Measurements from ENCODE around the gene TTC21B. TPM values are rescaled to one million over a fixed set of nuclear protein-coding genes. Genes with fewer than 3 reads are reported as not detected.

Gene TTC21B
- total RNA-seq, 1 donor from 2014 or later: 38.4 TPM

DNA sequence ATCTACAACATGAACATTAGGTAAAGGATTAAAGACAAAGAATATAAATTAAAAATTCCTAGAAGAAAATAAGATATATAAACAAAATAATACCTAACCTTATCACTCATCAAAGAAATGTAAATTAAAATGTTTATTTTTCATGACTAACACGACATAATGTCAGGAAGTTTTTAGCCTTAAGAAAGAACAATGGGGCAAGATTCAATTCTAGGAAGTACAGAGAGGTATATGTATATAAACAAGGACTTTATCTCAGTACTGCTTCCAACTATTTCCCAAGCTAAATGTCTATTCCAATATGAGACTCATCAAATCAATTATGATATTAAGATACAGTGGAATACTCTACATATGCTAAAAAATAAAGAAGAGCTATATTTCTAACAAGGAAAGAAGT is 44.1 kb downstream of the TTC21B start:
- Mint-ChIP-seq H3K36me3 (ENCODE audit: low read depth) (peaks cover 26% of the 10 kb centered on the region), H3K4me3 (no peak overlapping the region), H3K4me1 (no peaks in the 10 kb centered on the region), H3K9me3 (no peaks in the 10 kb centered on the region), H3K27ac (ENCODE audit: unreplicated experiment) (no peak overlapping the region), H3K27me3 (ENCODE audit: low read depth) (no peaks in the 10 kb centered on the region)
- TF ChIP-seq, protein P1, sequence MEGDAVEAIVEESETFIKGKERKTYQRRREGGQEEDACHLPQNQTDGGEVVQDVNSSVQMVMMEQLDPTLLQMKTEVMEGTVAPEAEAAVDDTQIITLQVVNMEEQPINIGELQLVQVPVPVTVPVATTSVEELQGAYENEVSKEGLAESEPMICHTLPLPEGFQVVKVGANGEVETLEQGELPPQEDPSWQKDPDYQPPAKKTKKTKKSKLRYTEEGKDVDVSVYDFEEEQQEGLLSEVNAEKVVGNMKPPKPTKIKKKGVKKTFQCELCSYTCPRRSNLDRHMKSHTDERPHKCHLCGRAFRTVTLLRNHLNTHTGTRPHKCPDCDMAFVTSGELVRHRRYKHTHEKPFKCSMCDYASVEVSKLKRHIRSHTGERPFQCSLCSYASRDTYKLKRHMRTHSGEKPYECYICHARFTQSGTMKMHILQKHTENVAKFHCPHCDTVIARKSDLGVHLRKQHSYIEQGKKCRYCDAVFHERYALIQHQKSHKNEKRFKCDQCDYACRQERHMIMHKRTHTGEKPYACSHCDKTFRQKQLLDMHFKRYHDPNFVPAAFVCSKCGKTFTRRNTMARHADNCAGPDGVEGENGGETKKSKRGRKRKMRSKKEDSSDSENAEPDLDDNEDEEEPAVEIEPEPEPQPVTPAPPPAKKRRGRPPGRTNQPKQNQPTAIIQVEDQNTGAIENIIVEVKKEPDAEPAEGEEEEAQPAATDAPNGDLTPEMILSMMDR (conservative IDR thresholded peaks at IDR 0.05): no peak
- no peak for DNase-seq (ENCODE audit: low read depth, low spot score)

DNA sequence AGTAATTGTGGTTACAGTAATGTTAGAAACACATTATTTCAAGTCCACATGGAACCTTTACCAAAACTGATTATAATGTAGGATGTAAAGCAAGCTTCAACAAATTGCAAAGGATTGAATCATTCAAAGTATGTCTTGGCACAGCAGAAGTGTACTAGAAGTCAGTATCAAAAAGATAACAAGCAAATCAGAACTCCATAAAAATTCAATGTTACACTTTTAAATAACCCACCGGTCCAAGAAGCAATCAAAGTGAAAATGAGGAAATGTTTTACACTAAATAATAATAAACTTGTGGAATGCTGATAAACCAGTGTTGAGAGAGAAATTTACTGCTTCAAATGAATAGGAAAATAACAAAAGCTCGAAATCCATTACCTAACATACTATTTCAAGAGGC is 47.7 kb downstream of the TTC21B start:
- Mint-ChIP-seq H3K4me3 (no peak overlapping the region), H3K4me1 (peaks cover 11% of the 10 kb centered on the region)
- TF ChIP-seq, protein P1 (conservative IDR thresholded peaks at IDR 0.05): no peak

DNA sequence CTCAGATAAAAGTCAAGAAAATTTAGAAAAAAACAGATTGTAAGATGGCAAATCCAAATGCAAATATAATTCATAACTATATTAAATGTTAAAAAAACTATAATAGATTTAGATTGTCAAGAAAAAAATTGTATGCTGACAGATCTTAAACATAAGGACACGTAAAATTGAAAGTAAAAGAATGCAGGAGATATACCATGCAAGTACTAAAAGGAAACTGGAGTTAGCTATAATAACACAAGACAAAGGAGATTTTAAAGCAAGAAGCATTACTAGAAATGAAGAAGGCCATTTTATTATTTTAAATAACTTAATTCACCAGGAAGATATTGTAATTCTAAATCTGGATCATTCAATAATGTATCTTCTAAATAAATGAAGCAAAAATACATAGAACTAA is 48.3 kb downstream of the TTC21B start:
- Mint-ChIP-seq H3K27me3 (ENCODE audit: low read depth) (no peaks in the 10 kb centered on the region), H3K4me1 (peaks cover 11% of the 10 kb centered on the region), H3K4me3 (no peak overlapping the region), H3K9me3 (no peaks in the 10 kb centered on the region), H3K27ac (ENCODE audit: unreplicated experiment) (no peak overlapping the region), H3K36me3 (ENCODE audit: low read depth) (peaks cover 21% of the 10 kb centered on the region)
- TF ChIP-seq, protein P1 (conservative IDR thresholded peaks at IDR 0.05): no peak
- DNase-seq (ENCODE audit: low read depth, low spot score): no peak

More for the DNA sequence above, 47.7 kb downstream of the TTC21B start:
- DNase-seq (ENCODE audit: low read depth, low spot score): no peak
- no peaks in the 10 kb centered on the region for H3K27me3 Mint-ChIP-seq (ENCODE audit: low read depth)
- no peaks in the 10 kb centered on the region for H3K9me3 Mint-ChIP-seq
- peaks cover 21% of the 10 kb centered on the region for H3K36me3 Mint-ChIP-seq (ENCODE audit: low read depth)
- H3K27ac Mint-ChIP-seq (ENCODE audit: unreplicated experiment): no peak overlapping the region

GRCh38 chr2:165904432-165904831 is 49.1 kb downstream of the TTC21B start:
- no peak overlapping the region for H3K4me3 Mint-ChIP-seq
- H3K4me1 Mint-ChIP-seq: peaks cover 14% of the 10 kb centered on the region
- H3K36me3 Mint-ChIP-seq (ENCODE audit: low read depth): peaks cover 19% of the 10 kb centered on the region
- no peak for DNase-seq (ENCODE audit: low read depth, low spot score)
- TF ChIP-seq, protein P1 (conservative IDR thresholded peaks at IDR 0.05): no peak
- H3K9me3 Mint-ChIP-seq: no peaks in the 10 kb centered on the region
- H3K27me3 Mint-ChIP-seq (ENCODE audit: low read depth): no peaks in the 10 kb centered on the region
- no peak overlapping the region for H3K27ac Mint-ChIP-seq (ENCODE audit: unreplicated experiment)

- Mint-ChIP-seq H3K4me3 (no peak overlapping the region), H3K27me3 (ENCODE audit: low read depth) (no peaks in the 10 kb centered on the region), H3K27ac (ENCODE audit: unreplicated experiment) (no peak overlapping the region), H3K4me1 (peaks cover 21% of the 10 kb centered on the region), H3K9me3 (no peaks in the 10 kb centered on the region), H3K36me3 (ENCODE audit: low read depth) (peaks cover 22% of the 10 kb centered on the region)
- DNase-seq (ENCODE audit: low read depth, low spot score): no peak
- TF ChIP-seq, protein P1 (conservative IDR thresholded peaks at IDR 0.05): no peak
These were observed 50.2 kb downstream of the TTC21B start for GRCh38 chr2:165903406-165903805.

DNA sequence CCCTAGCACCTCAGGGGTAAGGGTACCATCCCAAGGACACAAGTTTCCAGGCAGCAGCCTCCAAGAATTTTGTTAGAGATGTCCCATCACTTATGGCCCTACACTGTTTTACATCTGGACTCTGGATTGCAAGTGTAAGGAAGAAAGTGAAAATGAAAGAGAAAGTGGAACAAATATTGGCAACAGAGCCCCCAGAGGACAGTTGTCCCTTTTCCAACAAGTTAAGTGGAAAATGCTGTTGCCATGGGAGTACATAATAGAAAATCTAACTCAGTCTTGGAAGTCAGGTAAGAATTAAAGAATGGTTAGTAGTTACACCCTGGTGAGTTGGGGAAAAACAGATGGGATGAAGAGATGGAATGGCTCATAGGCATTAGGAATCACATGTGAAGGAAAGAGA is 50.6 kb downstream of the TTC21B start:
- no peak for DNase-seq (ENCODE audit: low read depth, low spot score)
- Mint-ChIP-seq H3K4me3 (no peak overlapping the region), H3K36me3 (ENCODE audit: low read depth) (peaks cover 27% of the 10 kb centered on the region), H3K9me3 (no peaks in the 10 kb centered on the region), H3K4me1 (peaks cover 26% of the 10 kb centered on the region), H3K27ac (ENCODE audit: unreplicated experiment) (no peak overlapping the region), H3K27me3 (ENCODE audit: low read depth) (no peaks in the 10 kb centered on the region)
- TF ChIP-seq, protein P1 (conservative IDR thresholded peaks at IDR 0.05): no peak

Data from neural crest cell (in vitro differentiated cells).